ENCODE measurements around the gene PTTG1.

The PTTG1 gene

DNA sequence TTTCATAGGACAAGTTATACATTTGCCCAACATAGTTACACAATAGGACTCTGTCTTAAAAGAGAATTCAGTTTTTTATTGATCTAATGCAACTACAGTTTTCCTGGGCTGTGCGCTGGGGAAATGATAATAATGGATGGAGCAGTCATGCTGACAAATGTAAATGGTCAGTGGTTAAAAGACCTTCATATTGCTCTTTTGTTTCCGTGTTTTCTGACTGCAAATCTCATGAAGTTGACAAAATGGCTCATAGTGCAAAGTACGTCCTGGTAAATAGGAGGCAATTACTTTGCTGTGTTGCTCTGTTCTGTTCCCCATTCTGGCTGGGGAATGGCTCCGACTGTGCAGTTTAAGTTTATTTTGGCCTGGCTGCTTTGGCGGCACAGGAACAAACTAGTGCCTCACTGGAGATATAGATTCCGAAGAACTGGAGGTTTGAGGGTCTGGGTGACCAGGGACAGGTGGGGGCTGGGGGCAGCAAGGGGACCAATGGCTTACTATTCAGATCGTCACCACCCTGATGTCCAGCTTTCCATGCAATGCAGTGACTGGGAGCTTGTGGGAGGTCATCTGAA, 54.3 kb downstream of the PTTG1 start:
- no peak for DNase-seq

DNA sequence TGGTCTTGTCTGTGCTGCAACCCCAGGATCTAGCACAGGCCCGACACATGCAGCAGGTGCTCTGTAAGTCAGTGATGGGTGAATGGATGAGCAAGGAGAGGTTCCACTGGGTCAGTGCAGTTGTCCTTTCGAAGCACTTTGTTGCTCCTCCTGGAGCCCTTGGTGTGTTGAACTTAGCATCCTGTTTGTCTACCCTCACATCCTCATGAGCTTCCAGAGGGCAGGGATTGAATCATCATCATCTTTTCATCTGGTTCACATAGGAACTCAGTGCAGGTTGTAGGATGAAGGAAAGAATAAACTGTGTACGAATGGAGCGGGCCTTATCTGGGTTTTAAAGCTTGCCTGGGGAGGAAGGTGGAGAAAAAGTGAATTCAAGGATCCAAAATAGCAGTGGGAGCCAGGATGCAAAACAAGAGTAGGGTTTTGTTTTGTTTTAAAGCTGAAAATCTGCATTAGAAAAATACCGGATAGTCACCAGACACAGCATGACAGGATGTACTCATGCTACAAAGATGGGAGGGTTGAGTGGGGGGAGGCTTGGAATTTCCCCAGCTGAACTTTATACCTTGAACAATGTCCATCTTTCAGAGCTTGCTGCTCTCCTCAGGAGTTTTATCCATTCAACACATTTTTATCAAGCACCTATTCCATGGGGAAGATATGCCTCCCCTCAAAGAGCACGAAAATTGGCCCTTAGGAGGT, 55.8 kb downstream of the PTTG1 start:
- DNase-seq: peak; percentile 8

DNA sequence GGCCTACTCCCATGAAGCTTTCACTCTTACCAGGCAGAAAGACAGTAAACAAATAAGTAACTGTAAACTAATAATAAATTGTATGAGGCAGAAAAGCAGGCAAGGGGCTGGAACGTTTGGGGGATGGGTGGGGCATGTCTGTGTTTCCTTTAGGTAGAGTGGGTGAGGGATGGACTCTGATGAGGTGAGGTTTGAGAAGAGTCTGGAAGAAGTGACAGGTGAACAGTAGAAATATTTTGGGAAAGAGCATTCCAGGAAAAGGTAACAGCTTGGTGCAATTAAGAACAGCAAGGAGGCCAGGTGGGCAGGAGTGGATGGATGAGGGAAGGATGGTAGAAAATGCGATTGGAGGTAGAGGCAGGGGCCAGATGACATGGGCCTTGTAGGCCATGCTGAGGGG, 56.5 kb downstream of the PTTG1 start:
- no peak for DNase-seq
